Measurements from ENCODE around the gene REXO1. TPM values are rescaled to one million over a fixed set of nuclear protein-coding genes. Genes with fewer than 3 reads are reported as not detected.

Gene REXO1
- total and polyA plus RNA-seq, 2 of the 8 experiments (the other 6 are each of a cell fraction or from before 2014, with no cell fraction given) = 42.4 to 44.3 TPM

DNA sequence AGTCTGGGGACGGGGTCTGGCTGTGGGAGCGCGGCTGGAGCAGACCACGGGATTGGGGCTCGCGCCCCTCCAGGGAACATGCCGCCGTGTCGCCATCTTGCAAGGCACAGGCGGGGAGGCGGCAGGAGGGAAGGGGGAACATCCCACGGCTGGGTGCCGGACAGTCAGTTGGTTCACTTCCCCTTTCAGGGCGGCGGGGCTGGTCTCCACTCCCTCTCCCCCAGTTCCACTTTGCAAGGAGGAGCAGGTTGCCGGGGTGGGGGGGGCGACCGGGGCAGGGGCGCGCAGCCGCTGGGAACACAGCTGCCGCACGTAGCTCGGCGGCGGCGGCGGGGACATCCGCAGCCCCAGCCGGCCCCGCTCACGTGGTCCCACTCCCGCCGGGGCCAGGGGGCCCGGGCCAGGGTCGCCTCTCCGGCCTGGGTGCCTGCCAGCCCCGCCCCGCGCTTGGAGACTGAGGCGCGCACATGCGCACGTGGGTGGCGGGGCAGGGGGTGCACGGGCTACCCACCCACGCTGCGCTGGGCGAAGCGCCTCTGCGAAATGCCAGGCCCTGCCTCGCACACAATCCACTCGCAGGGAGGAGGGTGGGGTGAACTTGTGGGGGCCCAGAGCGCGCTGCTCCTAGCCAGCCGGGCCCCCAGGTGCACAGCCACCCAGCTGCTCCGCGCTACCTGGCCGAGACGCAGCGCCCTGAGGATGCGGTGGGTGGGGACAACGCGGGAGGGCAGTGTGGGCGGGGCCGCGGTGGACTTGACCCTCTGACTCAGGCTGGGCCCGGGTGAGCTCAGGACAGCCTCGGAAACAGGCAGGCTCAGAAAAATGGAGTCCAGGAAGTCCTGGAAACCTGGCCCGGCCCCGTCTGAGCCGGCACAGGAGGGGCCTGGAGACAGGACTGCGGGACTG lies 8.7 kb upstream of the REXO1 start (continued):
- TF ChIP-seq CTBP2 (IDR thresholded peaks at IDR 0.05; ENCODE audit: borderline replicate concordance, insufficient read depth, insufficient read length, low read length) (no peak), TCF12 (IDR thresholded peaks at IDR 0.05; ENCODE audit: low read depth, low read length) (no peak), POLR2A (IDR thresholded peaks at IDR 0.05; ENCODE audit: control extremely low read depth in 1 of 2, low read depth in 2 of 2, low read length in 2 of 2) (no peak), KDM4A (IDR thresholded peaks at IDR 0.05; ENCODE audit: low read depth, low read length, severe bottlenecking) (peak; percentile 58), RBBP5 (IDR thresholded peaks at IDR 0.05; ENCODE audit: borderline replicate concordance, low read depth, low read length) (no peak), NRF1 (IDR thresholded peaks at IDR 0.05; ENCODE audit: low read depth, low read length) (0 out of 2 replicates have a peak, but pooled peaks have one; percentile 20), TBP (IDR thresholded peaks at IDR 0.05; ENCODE audit: low read depth, low read length) (no peak), SIN3A (conservative IDR thresholded peaks at IDR 0.05 in 1 of 2, IDR thresholded peaks at IDR 0.05 in 1 of 2; ENCODE audit: low read depth in 1 of 2, low read length in 2 of 2) (peak; percentile 22 to 43; a peak in 1 of 4 replicates), POU5F1 (IDR thresholded peaks at IDR 0.05; ENCODE audit: low read depth, low read length) (no peak), CREB1 (IDR thresholded peaks at IDR 0.05) (no peak), ZNF274 (IDR thresholded peaks at IDR 0.05; ENCODE audit: borderline replicate concordance, extremely low read depth, low read length) (no peak), RAD21 (IDR thresholded peaks at IDR 0.05 in 1 of 2, conservative IDR thresholded peaks at IDR 0.05 in 1 of 2; ENCODE audit: low read depth in 2 of 2, low read length in 2 of 2) (no peak), KDM5A (IDR thresholded peaks at IDR 0.05; ENCODE audit: low read length) (no peak), SIX5 (IDR thresholded peaks at IDR 0.05; ENCODE audit: low read depth, low read length) (no peak), BRCA1 (IDR thresholded peaks at IDR 0.05; ENCODE audit: low read depth, low read length) (no peak)
- TF ChIP-seq, protein P1, sequence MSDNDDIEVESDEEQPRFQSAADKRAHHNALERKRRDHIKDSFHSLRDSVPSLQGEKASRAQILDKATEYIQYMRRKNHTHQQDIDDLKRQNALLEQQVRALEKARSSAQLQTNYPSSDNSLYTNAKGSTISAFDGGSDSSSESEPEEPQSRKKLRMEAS (IDR thresholded peaks at IDR 0.05) = peak; percentile 61

All from H1 (cell line).